Skin epidermis (tissue), 12 donors: Measurements from ENCODE around the gene PRR22.

ENCODE experiments used
- H3K27ac ChIP-seq, 21 experiments: fragments of 200-600 bp; sonication (generic) in 11 of 21; one replicate each; pipeline ENCODE4 v1.5.0; 2020; ENCODE audit warnings: mild to moderate bottlenecking in 3 of 21, inconsistent platforms in 2 of 21, moderate library complexity in 2 of 21
- H3K4me3 ChIP-seq, 7 experiments: fragments of 200-600 bp; sonication (generic) in 2 of 7; one replicate each; pipeline ENCODE4 v1.5.0; 2020; ENCODE audit warnings: inconsistent platforms in 2 of 7, mild to moderate bottlenecking in 2 of 7, moderate library complexity in 1 of 7

The PRR22 gene

DNA sequence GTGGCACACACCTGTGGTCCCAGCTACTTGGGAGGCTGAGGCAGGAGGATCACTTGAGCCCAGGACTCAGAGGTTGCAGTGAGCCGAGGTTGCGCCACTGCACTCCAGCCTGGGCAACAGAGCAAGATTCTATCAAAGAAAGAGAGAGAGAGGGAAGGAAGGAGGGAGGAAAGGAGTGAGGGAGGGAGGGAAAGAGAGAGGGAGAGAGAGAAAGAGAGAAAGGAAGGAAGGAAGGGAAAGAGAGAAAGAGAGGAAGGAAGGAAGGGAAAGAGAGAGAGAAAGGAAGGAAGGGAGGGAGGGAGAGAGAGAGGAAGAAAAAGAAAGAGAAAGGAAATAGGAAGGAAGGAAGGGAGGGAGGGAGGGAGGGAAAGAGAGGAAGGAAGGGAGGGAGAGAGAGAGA, 32.7 kb upstream of the PRR22 start:
- H3K4me3 ChIP-seq: no peak overlapping the region
- H3K27ac ChIP-seq: no peak overlapping the region

DNA sequence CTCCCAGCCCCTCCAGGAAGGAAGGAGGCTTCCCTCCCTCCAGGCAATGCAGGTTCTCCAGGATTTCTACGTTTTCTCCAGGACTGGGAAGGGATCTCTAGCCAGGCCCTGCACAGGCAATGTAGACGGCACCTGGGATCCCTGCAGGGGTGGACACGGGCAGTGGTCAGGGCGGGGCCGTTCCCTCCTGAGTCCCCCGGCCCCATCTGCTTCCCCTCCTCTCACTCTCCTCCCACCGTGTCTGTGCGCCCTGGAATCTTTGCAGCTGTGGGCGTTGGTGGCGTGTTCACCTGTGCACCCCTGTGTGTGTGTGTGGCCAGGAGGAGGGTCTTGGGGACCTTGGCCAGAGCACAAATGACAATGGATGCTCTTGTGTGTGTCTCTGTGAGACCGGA, 30.3 kb upstream of the PRR22 start:
- H3K27ac ChIP-seq: peak overlapping the region in 8 of 21 experiments; percentile 1 to 70 (median 48)

DNA sequence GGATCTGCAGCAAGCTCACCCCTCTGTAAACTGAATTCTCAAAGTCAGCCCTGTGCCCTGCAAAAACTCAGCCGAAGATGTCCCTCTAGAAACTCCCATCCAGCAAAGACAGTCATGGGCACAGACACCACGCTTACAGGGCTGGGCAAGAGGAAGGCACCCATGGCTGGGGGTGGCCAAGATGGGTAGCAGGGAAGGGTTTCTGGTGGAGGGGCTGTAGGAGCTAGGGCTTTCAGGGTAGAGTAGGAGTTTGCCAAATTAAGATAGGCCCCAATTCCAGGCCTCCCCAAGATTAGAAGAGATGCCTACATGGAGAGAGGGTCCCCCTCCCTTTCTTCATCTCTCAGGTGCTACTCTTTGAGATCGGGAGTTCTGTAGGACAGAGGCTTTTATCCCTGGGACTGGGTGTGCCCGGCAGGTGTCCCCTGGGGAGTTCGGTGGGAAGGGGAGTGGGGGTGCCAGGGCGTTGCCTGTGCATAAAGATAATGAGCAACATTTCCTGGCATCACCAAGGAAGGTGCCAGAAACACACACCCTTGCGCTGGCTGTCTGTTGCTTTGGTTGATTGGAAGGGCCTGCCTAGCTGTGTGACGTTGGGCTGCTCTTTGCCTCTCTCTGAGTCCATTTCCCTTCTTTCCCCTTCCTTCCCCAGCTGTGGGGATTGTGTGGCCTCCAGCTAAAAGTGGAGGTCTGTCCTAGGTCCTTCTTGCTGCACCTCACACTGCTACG, 29.7 kb upstream of the PRR22 start:
- no peak overlapping the region for H3K4me3 ChIP-seq
- peak overlapping the region in 7 of 21 experiments; percentile 1 to 70 (median 59) for H3K27ac ChIP-seq

More for the DNA sequence above, 30.3 kb upstream of the PRR22 start:
- no peak overlapping the region for H3K4me3 ChIP-seq

DNA sequence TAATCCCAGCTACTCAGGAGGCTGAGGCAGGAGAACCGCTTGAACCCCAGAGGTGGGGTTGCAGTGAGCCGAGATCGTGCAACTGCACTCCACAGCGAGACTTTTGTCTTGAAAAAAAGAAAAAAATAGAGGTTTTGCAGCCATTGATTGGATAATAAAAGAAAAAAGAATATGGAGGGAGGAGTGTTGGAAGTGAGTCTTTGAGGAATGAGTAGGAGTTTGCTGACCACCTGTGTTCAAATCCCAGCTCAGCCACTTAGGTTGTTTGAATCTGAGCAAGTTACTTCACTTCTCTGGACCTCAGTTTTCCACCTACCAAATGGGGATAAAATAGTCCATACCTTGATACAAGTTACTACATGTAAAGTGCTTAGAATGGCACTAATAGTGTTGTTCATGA, 26.6 kb upstream of the PRR22 start:
- H3K27ac ChIP-seq: no peak overlapping the region
- no peak overlapping the region for H3K4me3 ChIP-seq

DNA sequence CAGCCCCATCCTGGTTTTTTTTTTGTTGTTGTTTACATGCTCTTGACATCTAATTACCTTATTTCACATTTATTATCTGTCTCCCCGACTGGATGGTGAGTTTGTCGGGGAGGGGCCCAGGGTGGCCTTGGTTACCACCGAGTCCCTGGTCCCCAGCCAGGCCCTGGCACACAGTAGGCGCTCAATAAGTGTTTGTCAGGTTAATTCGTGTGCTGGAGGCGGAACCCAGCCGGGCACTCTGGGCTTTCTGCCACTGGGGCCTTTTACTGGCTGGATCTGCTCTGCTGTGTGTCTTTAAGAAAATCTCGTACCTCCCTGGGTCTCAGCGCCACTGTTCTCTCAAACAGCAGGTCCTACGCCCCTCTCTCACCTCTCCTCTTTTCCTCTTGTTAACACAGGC, 24.9 kb upstream of the PRR22 start:
- Histone ChIP-seq H3K4me3 (no peak overlapping the region), H3K27ac (no peak overlapping the region)

DNA sequence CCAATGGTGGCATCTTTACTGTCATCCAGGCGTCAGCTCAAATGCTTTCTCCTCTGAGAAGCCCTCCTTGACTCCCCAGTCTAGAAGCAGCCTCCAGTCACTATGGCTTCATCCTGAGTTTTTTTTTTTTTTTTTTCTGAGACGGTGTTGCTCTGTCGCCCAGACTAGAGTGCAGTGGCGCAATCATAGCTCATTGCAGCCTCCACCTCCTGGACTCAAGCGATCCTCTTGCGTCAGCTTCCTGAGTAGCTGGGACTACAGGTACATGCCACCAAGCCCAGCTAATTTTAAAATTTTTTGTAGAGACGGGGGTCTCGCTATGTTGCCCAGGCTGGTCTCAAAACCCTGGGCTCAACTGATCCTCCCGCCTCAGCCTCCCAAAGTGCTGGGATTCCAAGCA, 24.5 kb upstream of the PRR22 start:
- no peak overlapping the region for H3K27ac ChIP-seq
- H3K4me3 ChIP-seq: no peak overlapping the region

DNA sequence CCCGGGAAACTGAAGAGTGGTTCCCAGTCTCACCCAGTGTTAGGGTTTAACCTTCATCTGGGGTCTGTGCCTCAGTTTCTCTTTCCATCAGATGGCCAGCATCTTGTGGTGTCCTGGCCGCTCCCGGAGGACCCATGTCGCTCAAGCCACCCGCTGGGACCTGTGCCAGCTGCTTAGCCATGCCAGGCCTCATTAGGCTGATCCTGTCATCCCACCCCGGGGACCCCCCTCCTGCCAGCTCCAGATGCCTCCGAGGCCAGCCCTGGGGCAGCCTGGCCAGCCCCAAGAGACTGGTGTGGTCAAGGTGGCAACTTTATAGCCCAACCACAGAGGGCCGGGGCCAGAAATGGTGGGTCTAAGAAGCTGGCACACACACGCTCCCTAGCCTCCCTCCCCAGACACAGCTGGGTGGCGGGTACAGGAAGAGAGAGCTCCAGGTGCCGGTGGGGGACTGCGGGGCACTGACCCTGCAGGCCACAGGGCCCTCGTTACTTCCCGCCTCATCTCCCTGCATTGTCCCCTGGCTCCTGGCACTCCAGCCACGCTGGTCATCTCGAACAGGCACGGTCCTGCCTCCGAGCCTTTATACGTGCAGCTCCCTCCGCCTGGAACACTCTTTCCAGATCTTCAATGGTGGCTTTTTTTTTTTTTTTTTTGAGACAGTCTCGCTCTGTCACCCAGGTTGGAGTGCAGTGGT, 23.7 kb upstream of the PRR22 start:
- Histone ChIP-seq H3K4me3 (no peak overlapping the region), H3K27ac (no peak overlapping the region)

DNA sequence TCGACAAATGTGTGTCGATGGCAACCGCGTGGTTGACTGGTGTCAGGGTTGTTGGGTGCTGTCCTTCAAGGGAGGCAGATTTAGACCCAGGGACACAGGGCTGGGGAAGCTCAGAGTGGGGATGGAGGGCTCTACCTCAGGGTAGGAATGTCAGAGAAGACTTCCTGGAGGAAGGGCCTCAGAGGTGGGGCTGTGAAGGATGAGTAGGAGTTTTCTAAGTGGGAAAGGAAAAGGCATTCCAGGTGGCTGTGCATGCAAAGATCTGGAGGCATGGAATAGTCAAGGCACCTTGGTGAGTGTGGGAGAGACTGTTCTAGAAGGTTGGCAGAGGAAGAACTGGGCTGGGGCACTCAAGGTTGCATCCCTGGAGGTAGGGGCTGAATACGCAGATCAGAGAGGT, 22.4 kb upstream of the PRR22 start:
- Histone ChIP-seq H3K4me3 (no peak overlapping the region), H3K27ac (no peak overlapping the region)

DNA sequence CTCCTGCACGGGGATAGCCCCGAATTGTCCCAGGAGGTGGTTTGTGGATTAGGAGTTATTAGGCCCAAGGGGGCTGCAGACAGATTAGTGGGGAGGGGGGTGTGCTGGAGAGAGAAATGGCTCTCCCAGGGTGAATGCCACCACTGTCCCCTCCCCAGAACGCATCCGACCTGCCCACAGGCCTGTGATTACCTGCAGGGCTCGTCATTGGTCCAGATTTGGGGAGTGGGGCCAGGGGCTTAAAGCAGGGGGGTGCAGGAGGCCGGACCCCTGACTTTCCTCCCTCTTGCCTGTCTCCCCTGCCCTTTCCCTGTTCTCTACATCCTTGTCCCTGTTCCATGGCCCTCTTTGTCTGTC, 21.6 kb upstream of the PRR22 start:
- Histone ChIP-seq H3K4me3 (peak overlapping the region in 2 of 7 experiments; percentile 31 to 32), H3K27ac (peak overlapping the region in 1 of 21 experiments; percentile 11)

DNA sequence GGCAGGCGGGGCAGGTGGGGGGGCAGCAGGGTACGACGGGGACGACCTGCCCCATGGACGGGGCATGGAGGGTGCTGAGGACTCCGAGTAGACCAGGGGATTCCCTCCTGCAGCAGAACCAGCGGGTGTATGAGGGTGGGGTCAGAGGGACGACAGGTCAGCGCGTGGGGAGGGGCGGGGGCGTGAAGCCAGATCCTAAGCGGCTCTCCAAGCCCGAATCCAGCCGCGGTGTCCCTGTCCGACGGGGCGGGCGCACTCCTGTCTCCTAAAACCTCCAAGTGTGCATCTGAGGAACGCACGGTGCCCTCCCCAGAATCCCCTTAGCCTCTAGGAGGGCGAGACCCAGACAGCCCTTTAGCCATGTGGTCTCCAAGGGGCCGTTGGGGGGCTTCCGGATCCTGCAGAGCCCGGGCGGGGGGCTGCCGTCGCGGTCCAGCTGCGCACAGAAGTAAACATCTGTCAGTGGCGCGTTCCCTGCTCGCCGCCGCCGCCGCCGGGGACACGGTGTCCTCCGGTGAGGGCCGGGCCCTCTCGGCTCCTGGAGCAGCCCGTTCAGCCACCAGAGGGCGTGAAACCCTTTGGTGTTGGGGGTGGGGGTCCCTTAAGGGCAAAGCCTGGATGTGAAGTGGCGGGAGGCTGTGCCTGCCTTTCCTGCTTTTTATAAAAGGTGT, 21.1 kb upstream of the PRR22 start:
- peak overlapping the region in 3 of 7 experiments; percentile 27 to 32 (median 31) for H3K4me3 ChIP-seq
- H3K27ac ChIP-seq: peak overlapping the region in 1 of 21 experiments; percentile 11

DNA sequence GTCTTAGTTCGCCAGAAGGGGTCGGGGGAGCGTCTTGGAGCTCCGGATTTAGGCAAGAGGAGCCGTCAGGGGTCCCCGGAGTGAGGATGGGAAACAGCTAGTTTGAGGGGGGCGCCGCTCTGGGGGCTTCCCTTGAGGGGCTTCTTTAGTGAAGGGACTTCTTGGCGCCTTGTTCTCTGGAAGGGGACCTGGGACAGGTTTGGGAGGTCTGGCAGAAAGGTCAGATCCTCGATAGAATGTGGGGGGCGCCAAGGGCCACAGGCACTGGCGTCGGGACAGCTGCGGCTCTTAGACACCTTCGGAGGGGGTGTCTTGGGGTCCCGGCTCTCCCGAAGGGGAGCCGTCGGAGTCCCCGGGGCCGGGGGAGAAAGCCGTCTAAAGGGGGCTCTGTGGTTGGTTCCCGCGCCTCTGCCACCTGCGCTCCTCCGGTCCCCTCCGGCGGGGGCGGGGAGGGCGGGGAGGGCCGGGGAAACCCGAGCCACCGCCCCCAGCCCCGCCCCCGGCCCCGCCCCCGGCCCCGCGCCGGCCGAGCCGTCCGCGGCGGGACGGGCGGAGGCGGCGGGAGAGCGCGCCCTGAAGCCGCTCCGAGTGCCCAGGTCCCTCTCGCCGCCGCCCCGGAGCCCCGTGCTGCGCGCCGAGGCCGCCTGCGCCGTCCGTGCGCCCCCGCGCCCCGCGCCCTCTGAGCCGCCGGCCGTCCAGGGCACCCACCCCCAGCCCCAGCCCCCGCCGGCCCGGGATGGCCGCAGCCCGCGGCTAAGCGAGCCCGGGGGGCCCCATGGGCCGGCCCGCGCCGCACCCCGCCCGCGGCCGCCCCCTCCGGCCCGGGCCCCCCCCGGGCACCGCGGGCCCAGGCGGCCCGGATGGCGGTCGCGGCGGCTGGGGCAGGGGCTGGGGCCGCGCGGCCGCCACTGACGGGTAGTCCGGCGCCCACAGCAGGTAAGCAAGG, 20.2 kb upstream of the PRR22 start, which contains the start of gene NRTN:
Gene NRTN (plus strand): TSS at position 552 of the 946 bp plus-strand sequence. CDS start 19,099 bp downstream, outside the sequence.
- Histone ChIP-seq H3K4me3 (peak within 1 kb of the TSS in 4 of 7 experiments; percentile 1 to 32 (median 30)), H3K27ac (peak within 1 kb of the TSS in 1 of 21 experiments; percentile 42)

DNA sequence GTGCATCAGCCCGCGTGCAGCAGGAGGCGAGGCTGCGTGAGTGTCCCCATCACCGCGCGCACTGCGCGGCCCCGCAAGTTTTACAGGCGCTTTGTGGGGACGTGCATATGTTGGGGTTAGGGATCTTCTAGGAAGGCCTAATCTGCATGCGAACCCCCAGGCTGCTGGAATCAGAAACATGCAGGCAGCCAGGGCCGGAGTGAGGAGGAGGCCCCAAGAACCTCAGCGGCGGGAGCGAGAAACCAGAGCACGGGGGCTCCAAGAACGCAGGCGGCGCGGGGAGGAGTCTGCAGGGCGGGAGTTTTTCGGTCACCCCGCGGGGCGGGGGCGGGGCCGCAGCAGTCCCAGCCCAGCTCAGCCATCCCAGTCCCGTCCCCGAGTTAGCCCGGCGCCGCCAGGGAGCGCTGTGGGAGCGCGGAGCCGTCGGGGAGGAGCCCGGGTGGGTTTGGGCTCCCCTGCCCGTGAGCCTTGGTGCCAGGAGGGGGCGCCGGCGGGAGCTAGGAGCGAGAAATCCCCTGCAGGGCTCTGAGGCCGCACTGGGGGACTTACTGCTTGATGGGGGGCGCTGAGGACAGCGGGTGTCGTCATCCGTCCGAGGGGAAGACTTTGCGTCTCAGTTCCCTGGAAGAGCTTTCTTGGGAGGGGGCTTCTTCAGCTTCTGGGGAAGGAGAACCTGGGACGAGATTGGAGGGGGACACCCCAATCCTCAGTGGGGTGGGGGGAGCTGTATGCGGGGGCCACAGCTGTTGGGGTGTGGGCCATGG, 19.4 kb upstream of the PRR22 start:
- peak overlapping the region in 4 of 7 experiments; percentile 1 to 29 (median 20) for H3K4me3 ChIP-seq
- H3K27ac ChIP-seq: peak overlapping the region in 1 of 21 experiments; percentile 42

DNA sequence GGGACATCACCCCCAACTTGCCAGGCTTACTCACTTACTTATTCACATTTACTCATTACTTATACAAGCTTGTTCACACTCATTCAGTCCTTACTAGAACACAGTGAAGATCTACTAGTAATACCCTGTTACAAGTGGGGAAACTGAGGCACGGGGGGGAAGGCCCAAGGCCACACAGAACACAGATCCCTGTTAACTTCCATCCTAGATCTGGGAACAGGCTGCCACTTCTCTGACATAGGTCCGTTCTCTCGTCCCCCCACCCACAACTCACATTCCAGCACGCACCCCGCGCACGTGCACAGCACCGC, 18.9 kb upstream of the PRR22 start:
- Histone ChIP-seq H3K27ac (no peak overlapping the region), H3K4me3 (peak overlapping the region in 3 of 7 experiments; percentile 13 to 29 (median 28))

DNA sequence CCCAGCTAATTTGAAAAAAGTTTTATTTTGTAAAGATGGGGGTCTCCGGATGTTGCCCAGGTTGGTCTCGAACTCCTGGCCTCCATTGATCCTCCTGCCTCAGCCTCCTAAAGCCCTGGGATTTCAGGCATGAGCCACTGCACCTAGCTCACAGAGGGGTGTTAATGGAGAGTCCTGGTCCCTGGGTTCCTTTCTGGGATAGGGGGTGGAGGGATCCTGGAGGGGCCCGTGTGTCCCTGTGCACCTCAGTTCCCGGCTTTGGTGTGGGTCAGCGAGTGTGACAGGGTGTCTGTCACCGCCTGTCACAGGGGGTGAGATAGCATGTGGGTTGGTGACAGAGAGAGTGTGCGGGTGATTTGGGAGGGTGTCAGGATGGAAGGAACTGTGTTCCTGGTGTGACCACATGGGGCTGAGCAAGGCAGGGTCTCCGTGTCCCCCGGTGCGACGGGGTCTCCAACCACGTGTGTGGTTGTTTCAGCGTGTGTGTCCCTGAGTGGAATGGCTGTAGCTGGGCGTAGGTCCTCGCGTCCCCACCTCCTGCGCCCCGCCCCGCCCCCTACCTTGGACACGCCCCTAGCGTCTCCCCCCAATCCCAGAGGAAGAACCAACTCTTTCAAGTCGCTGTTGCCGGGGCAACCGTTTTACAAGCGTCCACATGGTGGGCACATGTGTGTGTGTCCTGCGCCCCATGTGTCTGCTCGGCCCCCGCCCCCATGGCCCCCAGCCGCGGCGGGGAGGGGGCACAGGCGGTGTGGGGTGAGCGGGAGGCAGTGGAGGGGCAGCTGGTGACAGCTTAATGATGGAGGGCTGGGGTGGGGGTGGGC, 17.5 kb upstream of the PRR22 start:
- no peak overlapping the region for H3K27ac ChIP-seq
- H3K4me3 ChIP-seq: no peak overlapping the region

DNA sequence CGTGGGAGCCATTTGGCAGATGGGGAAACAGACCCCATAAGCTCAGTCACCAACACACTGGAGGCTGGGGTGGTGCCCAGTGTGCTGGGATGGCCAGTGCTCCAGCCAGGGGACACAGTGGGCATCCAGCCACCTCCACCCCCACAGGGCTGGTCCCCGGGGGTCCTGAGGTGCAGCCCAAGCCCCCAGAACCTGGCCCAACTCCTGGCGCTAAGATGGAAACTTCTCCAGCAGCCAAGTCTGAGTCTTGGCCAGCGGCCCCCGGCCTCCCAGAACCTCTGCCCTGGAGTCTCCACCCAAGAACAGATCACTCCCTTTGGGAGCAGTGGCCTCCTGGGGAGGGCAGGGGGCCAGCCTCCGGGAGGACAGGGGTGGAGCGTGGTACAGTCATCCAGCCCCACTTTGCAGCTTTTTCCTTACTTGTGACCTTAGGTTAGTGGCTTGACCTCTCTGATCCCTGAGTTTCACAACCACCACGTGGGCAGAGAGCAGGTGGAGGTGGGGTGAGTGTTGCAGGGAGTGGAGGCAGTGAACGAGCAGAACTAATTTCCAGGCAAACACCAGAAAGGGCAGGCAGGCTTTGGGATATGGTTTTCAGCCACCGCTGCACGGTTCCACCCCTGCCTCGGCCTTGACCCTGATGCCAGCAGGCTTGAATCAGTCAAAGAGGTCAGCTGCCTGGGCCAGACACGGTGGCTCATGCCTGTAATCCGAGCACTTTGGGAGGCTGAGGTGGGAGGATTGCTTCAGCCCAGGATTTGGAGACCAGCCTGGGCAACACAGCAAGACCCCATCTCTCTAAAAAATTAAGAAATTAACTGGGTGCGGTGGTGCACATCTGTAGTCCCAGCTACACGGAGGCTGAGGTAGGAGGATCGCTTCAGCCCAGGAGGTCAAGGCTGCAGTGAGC, 16.1 kb upstream of the PRR22 start:
- no peak overlapping the region for H3K4me3 ChIP-seq
- no peak overlapping the region for H3K27ac ChIP-seq

DNA sequence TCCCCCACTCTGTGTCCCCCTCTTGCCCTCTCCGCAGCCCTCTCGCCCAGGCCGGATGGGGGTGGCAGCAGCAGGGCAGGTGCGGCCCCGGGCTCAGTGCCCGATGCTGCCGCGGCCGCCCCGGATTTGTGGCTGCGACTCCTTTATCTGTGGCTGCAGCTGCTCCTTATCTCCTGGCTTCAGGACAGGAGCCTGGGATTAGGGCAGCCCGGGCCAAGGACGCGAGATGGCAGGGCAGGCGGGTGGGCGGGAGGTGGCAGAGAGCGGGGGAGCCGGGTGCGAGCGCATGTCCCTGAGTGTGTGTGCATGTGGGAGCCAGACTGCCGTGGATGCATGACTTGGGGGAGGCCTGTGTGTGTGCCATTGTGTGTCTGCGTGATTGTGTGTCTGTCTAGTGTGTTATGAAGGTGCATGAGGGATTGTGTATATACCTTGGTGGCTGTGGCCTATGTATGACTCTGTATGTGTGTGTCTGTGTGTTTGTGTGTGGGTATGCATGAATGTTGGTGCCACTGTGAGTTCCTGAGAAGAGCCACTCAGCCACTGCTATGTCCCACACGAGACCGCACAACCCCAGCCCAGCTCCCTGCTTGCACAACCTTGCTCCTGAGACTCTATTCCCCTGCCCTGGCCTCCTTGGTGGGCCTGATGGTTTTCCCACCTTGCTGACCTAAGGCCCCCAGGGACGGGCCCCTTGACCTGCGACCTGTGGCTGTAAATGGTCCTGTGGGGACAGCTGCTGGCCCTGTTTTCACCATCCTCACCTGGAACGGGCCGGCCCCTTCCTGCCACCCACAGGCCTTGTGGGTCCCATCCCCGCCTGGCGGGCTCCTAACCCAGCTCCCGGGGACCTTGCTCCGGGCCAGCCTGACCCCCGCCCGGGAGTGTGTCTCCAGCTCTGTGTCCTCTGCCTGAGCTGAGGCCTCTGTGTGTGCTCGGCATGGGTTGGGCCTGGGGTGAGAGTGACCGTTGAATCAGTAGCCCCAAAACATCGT, 15.0 kb upstream of the PRR22 start:
- H3K27ac ChIP-seq: no peak overlapping the region
- H3K4me3 ChIP-seq: no peak overlapping the region
